B cell (primary cell): ENCODE results near the gene GINS2. TPM values are rescaled to one million over a fixed set of nuclear protein-coding genes. Genes with fewer than 3 reads are reported as not detected.

Experiments
- ATAC-seq: fragments of 200-7000 bp; cut with Tn5 transposase; one replicate; pipeline ENCODE4 v1.10.0; 2021; ENCODE audit warnings: low read depth, mild to moderate bottlenecking, moderate number of reproducible peaks, moderate library complexity
- CTCF ChIA-PET: fragments of 350-600 bp; sonication (Branson Sonifier 250); formaldehyde crosslinking; loops from one replicate; lab custom pipeline; 2021; ENCODE audit warnings: antibody characterized with exemption, inconsistent platforms; lab: Charles Lee
- POLR2A ChIA-PET: fragments of 350-600 bp; sonication (Branson Sonifier 250); formaldehyde crosslinking; loops from one replicate; lab custom pipeline; 2021; ENCODE audit warnings: antibody characterized with exemption; lab: Charles Lee
- DNase-seq: peaks from one replicate; pipeline ENCODE4 v3.0.0; 2013
- H2AFZ ChIP-seq: 2 replicates; pipeline ENCODE4 v1.6.1; 2012; ENCODE audit warnings: mild to moderate bottlenecking, low read depth, low read length; ENCODE audit not compliant: insufficient read depth, poor library complexity, severe bottlenecking
- H3K27ac ChIP-seq, 2 donors: 1 replicate in 1 of 2; 2 replicates in 1 of 2; pipeline ENCODE4 v1.5.1; 2012 to 2013; ENCODE audit warnings: low read length in 2 of 2, mild to moderate bottlenecking in 2 of 2, moderate library complexity in 1 of 2
- H3K27me3 ChIP-seq, 4 experiments: fragments of 200-600 bp in 1 of 4; sonication (generic) in 1 of 4; replicated peaks in 1 of 4; 1 replicate in 2 of 4; 2 replicates in 2 of 4; pipeline versions ENCODE4 v1.6.1 to v1.7.0; 2013 to 2016; ENCODE audit warnings: low read length in 3 of 4, mild to moderate bottlenecking in 2 of 4, mixed read lengths in 1 of 4, moderate library complexity in 1 of 4; ENCODE audit not compliant: insufficient read depth in 4 of 4, control insufficient read depth in 3 of 4; ENCODE audit errors: control extremely low read depth in 1 of 4
- H3K36me3 ChIP-seq, 2 experiments: replicated peaks in 1 of 2; 1 replicate in 1 of 2; 2 replicates in 1 of 2; pipeline versions ENCODE4 v1.6.1 to v1.7.1; 2013; ENCODE audit warnings: low read length in 1 of 2; ENCODE audit not compliant: insufficient read depth in 2 of 2, control insufficient read depth in 1 of 2; ENCODE audit errors: control extremely low read depth in 1 of 2, extremely low read depth in 1 of 2
- H3K4me1 ChIP-seq, 2 donors: fragments of 200-600 bp in 1 of 2; sonication (generic) in 1 of 2; 1 replicate in 1 of 2; 2 replicates in 1 of 2; pipeline versions ENCODE4 v1.5.1 to v1.6.1; 2013 to 2017; ENCODE audit warnings: low read length in 2 of 2; ENCODE audit not compliant: control insufficient read depth in 2 of 2, insufficient read depth in 2 of 2
- H3K4me2 ChIP-seq: replicated peaks from 2 replicates; pipeline ENCODE3; 2012; ENCODE audit warnings: mild to moderate bottlenecking, low read depth, low read length; ENCODE audit not compliant: poor library complexity, severe bottlenecking
- H3K4me3 ChIP-seq, 5 experiments: fragments of 200-600 bp in 1 of 5; sonication (generic) in 1 of 5; 1 replicate in 3 of 5; 2 replicates in 2 of 5; pipeline versions ENCODE4 v1.5.1 to v1.7.0; 2011 to 2016; ENCODE audit warnings: low read length in 4 of 5, mild to moderate bottlenecking in 4 of 5, low read depth in 2 of 5, control low read depth in 1 of 5, moderate library complexity in 1 of 5; ENCODE audit not compliant: insufficient read depth in 1 of 5; ENCODE audit errors: control extremely low read depth in 1 of 5, extremely low read depth in 1 of 5
- H3K79me2 ChIP-seq: fragments of 200-600 bp; sonication (generic); one replicate; pipeline ENCODE4 v1.6.0; 2016; ENCODE audit warnings: low read length; ENCODE audit not compliant: control insufficient read depth, insufficient read depth
- H3K9ac ChIP-seq: fragments of 200-600 bp; sonication (generic); 2 replicates; pipeline ENCODE4 v1.6.1; 2017; ENCODE audit warnings: mild to moderate bottlenecking, low read length, moderate library complexity
- H3K9me3 ChIP-seq, 3 donors: one replicate each; pipeline versions ENCODE4 v1.6.1 to v1.7.1; 2013; ENCODE audit warnings: low read length in 2 of 3; ENCODE audit not compliant: control insufficient read depth in 2 of 3, insufficient read depth in 1 of 3; ENCODE audit errors: control extremely low read depth in 1 of 3
- H4K20me1 ChIP-seq: 2 replicates; pipeline ENCODE4 v1.6.0; 2012; ENCODE audit warnings: mild to moderate bottlenecking, low read length; ENCODE audit not compliant: insufficient read depth, control insufficient read depth, poor library complexity, severe bottlenecking
- H3K27ac Mint-ChIP-seq: one replicate; pipeline ENCODE4 v1.8.0; 2021; ENCODE audit warnings: mixed read lengths
- H3K27me3 Mint-ChIP-seq: one replicate; pipeline ENCODE4 v1.8.0; 2021; ENCODE audit warnings: mixed read lengths
- H3K4me1 Mint-ChIP-seq: one replicate; pipeline ENCODE4 v1.8.0; 2021; ENCODE audit warnings: mixed read lengths
- H3K4me3 Mint-ChIP-seq: one replicate; pipeline ENCODE4 v1.8.0; 2021; ENCODE audit warnings: mixed read lengths
- H3K9me3 Mint-ChIP-seq: one replicate; pipeline ENCODE4 v1.8.0; 2022; ENCODE audit warnings: mixed read lengths; ENCODE audit not compliant: insufficient read depth
- EZH2 ChIP-seq: IDR thresholded peaks from 2 replicates; pipeline ENCODE4 v1.6.1; 2012; ENCODE audit warnings: borderline replicate concordance, low read depth, mild to moderate bottlenecking, moderate library complexity, low read length; ENCODE audit not compliant: insufficient read depth, poor library complexity, severe bottlenecking
- WGBS: methylation state at CpG from one replicate; pipeline ENCODE4 v1.1.5; 2013; ENCODE audit warnings: missing lambda C conversion rate; ENCODE audit not compliant: insufficient coverage; 5-methylcytosine and 5-hydroxymethylcytosine counted together
- intact Hi-C: fragments of 100-400 bp; cut with micrococcal nuclease; formaldehyde crosslinking; loops from one replicate; pipeline ENCODE4 v1.10.0; 2022
- polyA plus RNA-seq: library from polyadenylated mRNA; depleted of rRNA; stranded (reverse); fragments of >200 nt; gene quantifications from 2 replicates; pipeline ENCODE4 v1.2.3, GENCODE V29; 2012
- total RNA-seq, 2 donors: library from RNA; stranded (reverse); fragments of 120-200 nt in 1 of 2; gene quantifications; 1 replicate in 1 of 2; 2 replicates in 1 of 2; pipeline versions ENCODE4 v1.2.3 to v1.2.4, GENCODE V29; 2013 to 2022
- TF ChIP-seq, protein P1 (sequence below): fragments of 200-600 bp; IDR thresholded peaks from one replicate; pipeline ENCODE4 v1.8.0; 2022; ENCODE audit warnings: antibody characterized with exemption, mild to moderate bottlenecking

The GINS2 gene
- total and polyA plus RNA-seq, 2 donors (not counting 1 experiment from before 2014, with no cell fraction given): 0.52 to 4.2 TPM

DNA sequence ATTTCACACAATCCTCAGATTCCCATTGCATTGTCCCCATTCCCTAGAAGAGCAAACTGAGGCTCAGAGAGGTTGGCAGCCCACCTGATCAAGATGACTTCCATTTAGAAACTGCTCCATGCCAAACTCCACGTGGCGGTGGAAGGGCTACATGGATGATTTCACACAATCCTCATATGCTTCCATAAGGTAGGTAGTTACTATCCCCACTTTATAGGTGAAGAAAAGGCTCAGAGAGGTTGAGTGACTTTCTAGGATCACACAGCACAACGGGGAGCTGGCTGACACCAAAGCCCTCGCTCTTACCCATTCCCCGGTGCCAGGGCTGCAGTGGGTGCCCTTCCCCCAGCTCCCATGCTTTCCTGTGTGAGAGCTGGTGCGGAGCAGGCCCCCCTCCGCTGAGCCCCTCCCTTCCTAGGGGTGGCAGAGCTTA lies 9.7 kb upstream of the GINS2 start:
- ATAC-seq (no peak), DNase-seq (no peak)
- Histone ChIP-seq H4K20me1 (no peaks in the 10 kb centered on the region), H2AFZ (no peak overlapping the region), H3K4me1 (no peaks in the 10 kb centered on the region), H3K36me3 (no peaks in the 10 kb centered on the region), H3K79me2 (no peaks in the 10 kb centered on the region), H3K27ac (no peak overlapping the region), H3K9me3 (peaks cover 0 to 12% (median 0%) of the 10 kb centered on the region in 3 donors), H3K4me2 (no peak overlapping the region), H3K9ac (no peak overlapping the region), H3K4me3 (no peak overlapping the region), H3K27me3 (no peaks in the 10 kb centered on the region)
- intact Hi-C loops: no loop called here
- ChIA-PET POLR2A (no interaction called here), CTCF (interaction anchor here (1.0 kb wide), 1 partner anchor 62 kb away, joined by 6 read pairs; no protein-coding TSS in a partner anchor)
- H3K9me3 Mint-ChIP-seq: no peaks in the 10 kb centered on the region
- no peak for TF ChIP-seq EZH2
- no peaks in the 10 kb centered on the region for H3K4me1 Mint-ChIP-seq
- WGBS: 89% methylated on average over 4 of the region's 7 CpGs
- H3K27me3 Mint-ChIP-seq: peaks cover under 1% of the 10 kb centered on the region
- no peak overlapping the region for H3K27ac Mint-ChIP-seq
- no peak overlapping the region for H3K4me3 Mint-ChIP-seq

DNA sequence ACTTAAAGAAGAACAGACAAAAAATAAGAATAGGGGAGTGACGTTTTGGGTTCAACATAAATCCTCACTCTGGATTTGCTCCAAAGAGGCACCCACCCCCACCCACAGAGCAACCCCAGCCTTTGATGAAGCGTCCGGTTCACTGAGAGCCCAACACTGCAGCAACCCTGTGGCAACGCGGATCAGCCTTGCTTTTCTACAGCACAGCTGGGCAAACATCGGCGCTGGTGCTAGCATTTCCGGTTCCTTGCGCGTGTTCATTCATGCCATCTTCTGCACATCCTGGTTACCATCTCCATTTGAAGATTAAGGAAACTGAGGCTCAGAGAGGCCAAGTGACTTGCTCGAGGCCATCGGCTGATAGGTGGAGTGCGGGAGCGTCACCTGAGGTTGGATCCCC lies 8.7 kb upstream of the GINS2 start:
- no peaks in the 10 kb centered on the region for H3K27me3 ChIP-seq
- H2AFZ ChIP-seq: no peak overlapping the region
- POLR2A ChIA-PET: no interaction called here
- no peaks in the 10 kb centered on the region for H3K4me1 Mint-ChIP-seq
- H3K4me2 ChIP-seq: no peak overlapping the region
- DNase-seq (no peak), ATAC-seq (no peak)
- H3K9me3 ChIP-seq: peaks cover 0 to 12% (median 0%) of the 10 kb centered on the region in 3 donors
- no peaks in the 10 kb centered on the region for H3K36me3 ChIP-seq
- H3K9me3 Mint-ChIP-seq: no peaks in the 10 kb centered on the region
- H3K27me3 Mint-ChIP-seq: peaks cover 3% of the 10 kb centered on the region
- H3K4me1 ChIP-seq: no peaks in the 10 kb centered on the region
- WGBS: 81% methylated on average over 13 of the region's 14 CpGs
- no peaks in the 10 kb centered on the region for H4K20me1 ChIP-seq
- TF ChIP-seq EZH2: no peak
- TF ChIP-seq, protein P1, sequence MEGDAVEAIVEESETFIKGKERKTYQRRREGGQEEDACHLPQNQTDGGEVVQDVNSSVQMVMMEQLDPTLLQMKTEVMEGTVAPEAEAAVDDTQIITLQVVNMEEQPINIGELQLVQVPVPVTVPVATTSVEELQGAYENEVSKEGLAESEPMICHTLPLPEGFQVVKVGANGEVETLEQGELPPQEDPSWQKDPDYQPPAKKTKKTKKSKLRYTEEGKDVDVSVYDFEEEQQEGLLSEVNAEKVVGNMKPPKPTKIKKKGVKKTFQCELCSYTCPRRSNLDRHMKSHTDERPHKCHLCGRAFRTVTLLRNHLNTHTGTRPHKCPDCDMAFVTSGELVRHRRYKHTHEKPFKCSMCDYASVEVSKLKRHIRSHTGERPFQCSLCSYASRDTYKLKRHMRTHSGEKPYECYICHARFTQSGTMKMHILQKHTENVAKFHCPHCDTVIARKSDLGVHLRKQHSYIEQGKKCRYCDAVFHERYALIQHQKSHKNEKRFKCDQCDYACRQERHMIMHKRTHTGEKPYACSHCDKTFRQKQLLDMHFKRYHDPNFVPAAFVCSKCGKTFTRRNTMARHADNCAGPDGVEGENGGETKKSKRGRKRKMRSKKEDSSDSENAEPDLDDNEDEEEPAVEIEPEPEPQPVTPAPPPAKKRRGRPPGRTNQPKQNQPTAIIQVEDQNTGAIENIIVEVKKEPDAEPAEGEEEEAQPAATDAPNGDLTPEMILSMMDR: no peak
- intact Hi-C loops: no loop called here
- H3K27ac ChIP-seq: no peak overlapping the region
- H3K4me3 Mint-ChIP-seq: no peak overlapping the region
- CTCF ChIA-PET: no interaction called here
- H3K9ac ChIP-seq: no peak overlapping the region
- H3K4me3 ChIP-seq: no peak overlapping the region
- H3K27ac Mint-ChIP-seq: no peak overlapping the region
- no peaks in the 10 kb centered on the region for H3K79me2 ChIP-seq
